PC-3 (cell line): ENCODE results near the gene CTNNA2. TPM values are rescaled to one million over a fixed set of nuclear protein-coding genes. Genes with fewer than 3 reads are reported as not detected.

Experiments
- ATAC-seq: fragments of 200-7000 bp; cut with Tn5 transposase; 2 replicates; pipeline ENCODE4 v1.9.1; 2020; ENCODE audit warnings: mild to moderate bottlenecking, moderate library complexity
- BruUV-seq: library from RNA; stranded (reverse); fragments of 400-500 nt; replicated peaks from 2 replicates; lab custom pipeline; 2021; lab: Mats Ljungman, UMichigan
- CTCF ChIA-PET: fragments of 300-600 bp; sonication (Branson Sonifier 250); formaldehyde crosslinking; loops from one replicate; lab custom pipeline; 2022; ENCODE audit warnings: antibody characterized with exemption; lab: Charles Lee
- POLR2A ChIA-PET: fragments of 300-600 bp; sonication (Branson Sonifier 250); formaldehyde crosslinking; loops from one replicate; lab custom pipeline; 2022; ENCODE audit warnings: antibody characterized with exemption; ENCODE audit not compliant: unreplicated experiment; lab: Charles Lee
- DNase-seq: peaks from one replicate; pipeline ENCODE4 v3.0.0-alpha.2; 2015
- H2AFZ ChIP-seq: fragments of 300-600 bp; sonication (generic); 2 replicates; pipeline ENCODE4 v1.6.0; 2016; ENCODE audit warnings: antibody characterized with exemption, low read length
- H3F3A ChIP-seq: fragments of 300-600 bp; sonication (generic); one replicate; pipeline ENCODE4 v1.6.0; 2017; ENCODE audit warnings: antibody characterized with exemption, low read length, control low read depth, mild to moderate bottlenecking; ENCODE audit not compliant: unreplicated experiment
- H3K27ac ChIP-seq: fragments of 300-600 bp; sonication (generic); 2 replicates; pipeline ENCODE4 v1.5.1; 2016; ENCODE audit warnings: mild to moderate bottlenecking, low read length
- H3K27me3 ChIP-seq: fragments of 300-600 bp; sonication (generic); 2 replicates; pipeline ENCODE4 v1.6.1; 2016; ENCODE audit warnings: low read length, mixed read lengths
- H3K36me3 ChIP-seq: fragments of 300-600 bp; sonication (generic); 2 replicates; pipeline ENCODE4 v1.6.1; 2016; ENCODE audit warnings: low read depth, mixed run types, low read length, mixed read lengths
- H3K4me1 ChIP-seq: fragments of 300-600 bp; sonication (generic); 2 replicates; pipeline ENCODE4 v1.5.1; 2016; ENCODE audit warnings: low read length; ENCODE audit not compliant: insufficient read depth
- H3K4me2 ChIP-seq: fragments of 300-600 bp; sonication (generic); 2 replicates; pipeline ENCODE4 v1.6.0; 2016; ENCODE audit warnings: low read length
- H3K4me3 ChIP-seq: fragments of 300-600 bp; sonication (generic); 2 replicates; pipeline ENCODE4 v1.5.1; 2016; ENCODE audit warnings: mild to moderate bottlenecking, low read length, mixed read lengths
- H3K79me2 ChIP-seq: fragments of 300-600 bp; sonication (generic); 2 replicates; pipeline ENCODE4 v1.6.1; 2017; ENCODE audit warnings: low read length, mixed read lengths
- H3K9ac ChIP-seq: fragments of 300-600 bp; sonication (generic); 2 replicates; pipeline ENCODE4 v1.6.0; 2016; ENCODE audit warnings: mild to moderate bottlenecking, low read length
- H3K9me2 ChIP-seq: fragments of 300-600 bp; sonication (generic); replicated peaks from 2 replicates; pipeline ENCODE4 v1.6.1; 2016; ENCODE audit warnings: mixed run types, low read length, mixed read lengths
- H3K9me3 ChIP-seq: fragments of 300-600 bp; sonication (generic); 2 replicates; pipeline ENCODE4 v1.6.1; 2016; ENCODE audit warnings: low read length, mixed read lengths
- H4K20me1 ChIP-seq: fragments of 300-600 bp; sonication (generic); 2 replicates; pipeline ENCODE4 v1.6.1; 2016; ENCODE audit warnings: low read length, mixed read lengths
- CTCF ChIP-seq: fragments of 300-600 bp; sonication (generic); conservative IDR thresholded peaks from 2 replicates; pipeline ENCODE4 v1.5.1; 2017; ENCODE audit warnings: antibody characterized with exemption, low read depth, mild to moderate bottlenecking, low read length
- EZH2 ChIP-seq: fragments of 300-600 bp; sonication (generic); IDR thresholded peaks from one replicate; pipeline ENCODE4 v1.6.1; 2017; ENCODE audit warnings: antibody characterized with exemption, mild to moderate bottlenecking, low read length; ENCODE audit not compliant: unreplicated experiment
- EZH2phosphoT487 ChIP-seq: fragments of 300-600 bp; sonication (generic); IDR thresholded peaks from 2 replicates; pipeline ENCODE4 v1.6.1; 2018; ENCODE audit warnings: mild to moderate bottlenecking, antibody characterized with exemption, low read length, borderline replicate concordance
- intact Hi-C: fragments of 100-400 bp; cut with micrococcal nuclease; formaldehyde crosslinking; loops from 2 replicates; pipeline ENCODE4 v1.9.0; 2023
- total RNA-seq: library from RNA; depleted of rRNA; stranded (reverse); fragments of >200 nt; gene quantifications from 2 replicates; pipeline ENCODE4 v1.2.3, GENCODE V29; 2014

The CTNNA2 gene
- total RNA-seq, 1 experiment from 2014 or later, result not detected

GRCh38 chr2:80545420-80546210, 1032.8 kb downstream of the CTNNA2 start:
- BruUV-seq, result no TSS peak
- Histone ChIP-seq H3K9me2 (no peaks in the 10 kb centered on the region), H3K4me3 (no peak overlapping the region), H3K36me3 (no peaks in the 10 kb centered on the region), H3K27ac (no peak overlapping the region), H3K4me2 (no peak overlapping the region), H4K20me1 (no peaks in the 10 kb centered on the region), H3K9me3 (no peaks in the 10 kb centered on the region), H3K79me2 (no peaks in the 10 kb centered on the region), H3K9ac (no peak overlapping the region), H3K27me3 (no peaks in the 10 kb centered on the region), H3K4me1 (no peaks in the 10 kb centered on the region), H2AFZ (no peak overlapping the region), H3F3A (no peaks in the 10 kb centered on the region)
- no peak for DNase-seq
- TF ChIP-seq EZH2, result no peak
- no peak for TF ChIP-seq CTCF
- TF ChIP-seq EZH2phosphoT487, result no peak
- ChIA-PET CTCF (no interaction called here), POLR2A (no interaction called here)
- intact Hi-C loops, result no loop called here
- ATAC-seq, result no peak

DNA sequence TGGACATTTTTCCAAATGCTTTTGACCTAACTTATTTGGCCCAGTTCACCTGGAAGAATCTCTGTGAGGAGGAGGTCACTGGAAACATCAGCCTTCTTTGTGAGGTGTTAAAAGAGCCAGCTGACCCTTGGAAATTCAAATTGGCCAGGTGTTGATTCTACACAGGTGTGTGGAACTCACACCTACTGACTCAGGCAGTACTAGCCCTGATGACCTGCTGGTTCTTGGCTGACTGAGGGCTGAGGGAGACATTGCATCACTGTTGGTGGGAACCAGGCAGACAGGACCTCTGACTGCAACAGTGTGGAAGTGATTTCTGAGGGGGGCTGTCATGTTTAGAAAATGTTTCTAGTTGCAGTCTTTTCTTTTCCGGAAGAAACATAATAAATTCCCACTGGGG, 1033.9 kb downstream of the CTNNA2 start:
- intact Hi-C loops, result no loop called here
- ChIA-PET POLR2A (no interaction called here), CTCF (no interaction called here)
- no peaks in the 10 kb centered on the region for H4K20me1 ChIP-seq
- ATAC-seq (no peak), DNase-seq (no peak)
- H3K27ac ChIP-seq, result no peak overlapping the region
- BruUV-seq, result no TSS peak
- TF ChIP-seq EZH2phosphoT487, result no peak
- H3K9me2 ChIP-seq, result no peaks in the 10 kb centered on the region
- H3K36me3 ChIP-seq, result no peaks in the 10 kb centered on the region
- no peaks in the 10 kb centered on the region for H3F3A ChIP-seq
- no peaks in the 10 kb centered on the region for H3K9me3 ChIP-seq
- peaks cover 10% of the 10 kb centered on the region for H3K27me3 ChIP-seq
- H2AFZ ChIP-seq, result no peak overlapping the region
- H3K79me2 ChIP-seq, result no peaks in the 10 kb centered on the region
- no peak overlapping the region for H3K4me2 ChIP-seq
- H3K9ac ChIP-seq, result no peak overlapping the region
- H3K4me1 ChIP-seq, result no peaks in the 10 kb centered on the region
- H3K4me3 ChIP-seq, result no peak overlapping the region

DNA sequence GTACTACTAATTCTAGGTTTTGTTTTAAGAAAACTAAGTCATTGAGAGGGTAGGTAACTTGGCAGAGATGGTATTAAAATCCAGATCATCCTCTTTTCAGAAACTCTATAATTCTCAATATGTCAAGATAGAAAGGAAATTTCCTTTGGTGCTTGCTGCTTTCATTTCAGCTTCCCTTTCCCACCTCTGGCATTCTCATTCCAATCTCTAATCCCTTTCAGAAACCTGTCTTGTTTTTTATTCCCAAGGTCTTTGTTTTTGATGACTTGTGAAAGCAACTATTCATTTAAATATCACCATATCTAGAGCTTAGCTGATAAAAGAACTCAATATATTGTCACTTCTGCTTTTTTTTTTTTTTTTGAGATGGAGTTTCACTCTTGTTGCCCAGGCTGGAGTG, 1034.5 kb downstream of the CTNNA2 start:
- intact Hi-C loops, result no loop called here
- ATAC-seq (no peak), DNase-seq (no peak)
- no peaks in the 10 kb centered on the region for H3K9me2 ChIP-seq
- H3K79me2 ChIP-seq, result no peaks in the 10 kb centered on the region
- BruUV-seq, result no TSS peak
- no peaks in the 10 kb centered on the region for H3F3A ChIP-seq
- no peaks in the 10 kb centered on the region for H3K4me1 ChIP-seq
- POLR2A ChIA-PET, result no interaction called here
- no peak overlapping the region for H3K27ac ChIP-seq
- no peak overlapping the region for H2AFZ ChIP-seq
- no peak for TF ChIP-seq EZH2
- TF ChIP-seq CTCF, result no peak
- no peak for TF ChIP-seq EZH2phosphoT487
- no peak overlapping the region for H3K4me3 ChIP-seq
- no peaks in the 10 kb centered on the region for H3K9me3 ChIP-seq
- no peak overlapping the region for H3K4me2 ChIP-seq
- peaks cover 16% of the 10 kb centered on the region for H3K27me3 ChIP-seq
- CTCF ChIA-PET, result no interaction called here
- no peaks in the 10 kb centered on the region for H4K20me1 ChIP-seq
- no peak overlapping the region for H3K9ac ChIP-seq
- H3K36me3 ChIP-seq, result no peaks in the 10 kb centered on the region
